MM.1S (cell line): Measurements from ENCODE around the gene SPIN4.
"Not testable (repeated sequence)": the region's sequence is repeated elsewhere in the genome, so short reads cannot be mapped to it uniquely, and the experiment has no call there.

Experiments
- DNase-seq: peaks from one replicate; pipeline ENCODE4 v3.0.0-alpha.2; 2015
- H2AFZ ChIP-seq: fragments of 300-600 bp; sonication (generic); 2 replicates; pipeline ENCODE4 v1.6.0; 2016; ENCODE audit warnings: antibody characterized with exemption, low read length
- H3F3A ChIP-seq: fragments of 300-600 bp; sonication (generic); 2 replicates; pipeline ENCODE4 v1.6.1; 2016; ENCODE audit warnings: mild to moderate bottlenecking, antibody characterized with exemption, low read length, moderate library complexity, mixed read lengths; ENCODE audit not compliant: insufficient read depth
- H3K27ac ChIP-seq: fragments of 300-600 bp; sonication (generic); 2 replicates; pipeline ENCODE4 v1.5.1; 2016; ENCODE audit warnings: mild to moderate bottlenecking, low read length
- H3K27me3 ChIP-seq: fragments of 300-600 bp; sonication (generic); replicated peaks from 2 replicates; pipeline ENCODE4 v1.6.0; 2016; ENCODE audit warnings: low read length; ENCODE audit not compliant: insufficient read depth
- H3K36me3 ChIP-seq: fragments of 300-600 bp; sonication (generic); replicated peaks from 2 replicates; pipeline ENCODE4 v1.6.1; 2016; ENCODE audit warnings: mild to moderate bottlenecking, low read length, mixed read lengths; ENCODE audit not compliant: insufficient read depth
- H3K4me1 ChIP-seq: fragments of 300-600 bp; sonication (generic); 2 replicates; pipeline ENCODE4 v1.6.1; 2016; ENCODE audit warnings: low read length, mixed read lengths
- H3K4me2 ChIP-seq: fragments of 300-600 bp; sonication (generic); 2 replicates; pipeline ENCODE4 v1.6.0; 2016; ENCODE audit warnings: low read depth, low read length
- H3K4me3 ChIP-seq: fragments of 300-600 bp; sonication (generic); 2 replicates; pipeline ENCODE4 v1.5.1; 2016; ENCODE audit warnings: low read length, mixed read lengths
- H3K79me2 ChIP-seq: fragments of 300-600 bp; sonication (generic); 2 replicates; pipeline ENCODE4 v1.6.1; 2016; ENCODE audit warnings: mixed run types, low read length, mixed read lengths
- H3K9ac ChIP-seq: fragments of 300-600 bp; sonication (generic); 2 replicates; pipeline ENCODE4 v1.6.1; 2016; ENCODE audit warnings: low read length, mixed read lengths
- H3K9me2 ChIP-seq: fragments of 300-600 bp; sonication (generic); replicated peaks from 2 replicates; pipeline ENCODE4 v1.6.1; 2016; ENCODE audit warnings: mild to moderate bottlenecking, low read length, mixed read lengths; ENCODE audit not compliant: insufficient read depth
- H3K9me3 ChIP-seq: fragments of 300-600 bp; sonication (generic); replicated peaks from 2 replicates; pipeline ENCODE4 v1.6.1; 2016; ENCODE audit warnings: mild to moderate bottlenecking, low read length, mixed read lengths; ENCODE audit not compliant: insufficient read depth
- H4K20me1 ChIP-seq: fragments of 300-600 bp; sonication (generic); 2 replicates; pipeline ENCODE4 v1.6.1; 2016; ENCODE audit warnings: mild to moderate bottlenecking, low read length, moderate library complexity, mixed read lengths; ENCODE audit not compliant: insufficient read depth
- CTCF ChIP-seq: fragments of 300-600 bp; sonication (generic); IDR thresholded peaks from 2 replicates; pipeline ENCODE4 v1.5.1; 2016; ENCODE audit warnings: antibody characterized with exemption, low read length, mixed read lengths
- EZH2 ChIP-seq: fragments of 300-600 bp; sonication (generic); optimal IDR thresholded peaks from 2 replicates; pipeline ENCODE3; 2017; ENCODE audit warnings: low read depth, mild to moderate bottlenecking, antibody characterized with exemption, low read length, mixed read lengths
- EZH2phosphoT487 ChIP-seq: fragments of 300-600 bp; sonication (generic); IDR thresholded peaks from 2 replicates; pipeline ENCODE4 v1.6.1; 2018; ENCODE audit warnings: antibody characterized with exemption, low read length

Gene SPIN4

GRCh38 chrX:63350941-63351616, at the start of gene SPIN4:
Gene SPIN4 (minus strand): TSS chrX:63351332. CDS start chrX:63350819, 513 bp downstream.
- no peaks in the 10 kb centered on the region for H3K4me1 ChIP-seq
- peak within 1 kb of the TSS; percentile 75 for H3K4me3 ChIP-seq
- peak within 1 kb of the TSS; percentile 67 for H3K4me2 ChIP-seq
- 0 out of 2 replicates have a peak, but pooled peaks cover 6% of the 10 kb centered on the region for H3K79me2 ChIP-seq
- DNase-seq = peak; percentile 86
- H3K27me3 ChIP-seq = no peaks in the 10 kb centered on the region
- no peaks in the 10 kb centered on the region for H3F3A ChIP-seq
- no peaks in the 10 kb centered on the region; the same call in 1 of the 2 replicates for H3K9me3 ChIP-seq
- H3K9me2 ChIP-seq = no peaks in the 10 kb centered on the region
- H3K9ac ChIP-seq = peak within 1 kb of the TSS; percentile 76
- peak within 1 kb of the TSS; percentile 77; the same call in 1 of the 2 replicates for H3K27ac ChIP-seq
- H3K36me3 ChIP-seq = no peaks in the 10 kb centered on the region
- no peaks in the 10 kb centered on the region for H4K20me1 ChIP-seq
- H2AFZ ChIP-seq = peak within 1 kb of the TSS; percentile 80
- TF ChIP-seq CTCF = no peak
- no peak for TF ChIP-seq EZH2phosphoT487
- no peak for TF ChIP-seq EZH2

- H3F3A ChIP-seq = no peaks in the 10 kb centered on the region
- no peak overlapping the region for H2AFZ ChIP-seq
- H3K79me2 ChIP-seq = no peaks in the 10 kb centered on the region
- H3K9me3 ChIP-seq = no peaks in the 10 kb centered on the region
- H4K20me1 ChIP-seq = no peaks in the 10 kb centered on the region
- H3K36me3 ChIP-seq = no peaks in the 10 kb centered on the region
- TF ChIP-seq CTCF = no peak
- no peak for TF ChIP-seq EZH2
- TF ChIP-seq EZH2phosphoT487 = no peak
- H3K4me1 ChIP-seq = no peaks in the 10 kb centered on the region
- no peaks in the 10 kb centered on the region for H3K27me3 ChIP-seq
- no peak overlapping the region for H3K4me3 ChIP-seq
- H3K9ac ChIP-seq = no peak overlapping the region
- DNase-seq = no peak
- H3K4me2 ChIP-seq = no peak overlapping the region
- no peak overlapping the region for H3K27ac ChIP-seq
- H3K9me2 ChIP-seq = no peaks in the 10 kb centered on the region
Observed at GRCh38 chrX:63400340-63400739, 49.2 kb upstream of the SPIN4 start.

GRCh38 chrX:63394872-63395271, 43.7 kb upstream of the SPIN4 start:
- H3K9me3 ChIP-seq = no peaks in the 10 kb centered on the region
- no peak overlapping the region for H3K4me2 ChIP-seq
- H3K9me2 ChIP-seq = no peaks in the 10 kb centered on the region
- DNase-seq = no peak
- H3K4me3 ChIP-seq = no peak overlapping the region
- H3K9ac ChIP-seq = no peak overlapping the region
- no peak for TF ChIP-seq EZH2
- TF ChIP-seq EZH2phosphoT487 = no peak
- TF ChIP-seq CTCF = no peak
- no peaks in the 10 kb centered on the region for H4K20me1 ChIP-seq
- no peaks in the 10 kb centered on the region for H3K27me3 ChIP-seq
- no peak overlapping the region for H2AFZ ChIP-seq
- H3F3A ChIP-seq = no peaks in the 10 kb centered on the region
- no peaks in the 10 kb centered on the region for H3K36me3 ChIP-seq
- no peaks in the 10 kb centered on the region for H3K79me2 ChIP-seq
- no peaks in the 10 kb centered on the region for H3K4me1 ChIP-seq
- H3K27ac ChIP-seq = no peak overlapping the region

- H3K79me2 ChIP-seq, H3K27me3 ChIP-seq, H4K20me1 ChIP-seq, H3K9me2 ChIP-seq, H3F3A ChIP-seq, H3K27ac ChIP-seq, DNase-seq, H3K4me3 ChIP-seq, H3K9ac ChIP-seq, H3K4me1 ChIP-seq, H2AFZ ChIP-seq, H3K9me3 ChIP-seq, H3K4me2 ChIP-seq, H3K36me3 ChIP-seq: not testable (repeated sequence)
Observed at GRCh38 chrX:63393094-63393493, 42.0 kb upstream of the SPIN4 start.
